Glomerular visceral epithelial cell (primary cell): ENCODE results near the gene GSTP1.
"Not testable (repeated sequence)": the region's sequence is repeated elsewhere in the genome, so short reads cannot be mapped to it uniquely, and the experiment has no call there.

Source experiments
- DNase-seq: peaks from one replicate; pipeline ENCODE4 v3.0.0-alpha.2; 2016; ENCODE audit errors: extremely low spot score

The GSTP1 gene

GRCh38 chr11:67597458-67597857 lies 13.8 kb downstream of the GSTP1 start:
- not testable (repeated sequence) for DNase-seq

GRCh38 chr11:67597963-67598362 lies 14.4 kb downstream of the GSTP1 start:
- DNase-seq = not testable (repeated sequence)

GRCh38 chr11:67599149-67599548 lies 15.5 kb downstream of the GSTP1 start:
- DNase-seq = no peak

- DNase-seq = no peak
Measured at GRCh38 chr11:67600324-67601029, 16.9 kb downstream of the GSTP1 start.

GRCh38 chr11:67601098-67601497 lies 17.5 kb downstream of the GSTP1 start:
- no peak for DNase-seq

GRCh38 chr11:67604119-67604518 lies 20.5 kb downstream of the GSTP1 start:
- DNase-seq = not testable (repeated sequence)

GRCh38 chr11:67604815-67605214 lies 21.2 kb downstream of the GSTP1 start:
- DNase-seq = no peak

GRCh38 chr11:67605231-67606011 lies 21.8 kb downstream of the GSTP1 start:
- DNase-seq = no peak

GRCh38 chr11:67606093-67606491 lies 22.5 kb downstream of the GSTP1 start:
- no peak for DNase-seq

- DNase-seq = peak; percentile 90
Measured at GRCh38 chr11:67606492-67607295, 23.1 kb downstream of the GSTP1 start, which contains the start of gene NDUFV1. Gene NDUFV1 (plus strand): TSS chr11:67606936. CDS start chr11:67607005, 69 bp downstream.

GRCh38 chr11:67607507-67607906 lies 23.9 kb downstream of the GSTP1 start:
- DNase-seq = no peak

- DNase-seq = no peak
Measured at GRCh38 chr11:67608486-67608885, 24.9 kb downstream of the GSTP1 start.

- DNase-seq = no peak
Measured at GRCh38 chr11:67609316-67609715, 25.7 kb downstream of the GSTP1 start.

GRCh38 chr11:67610302-67610868 lies 26.8 kb downstream of the GSTP1 start:
- DNase-seq = no peak

- no peak for DNase-seq
Measured at GRCh38 chr11:67611165-67611564, 27.6 kb downstream of the GSTP1 start.

GRCh38 chr11:67611704-67612587 lies 28.3 kb downstream of the GSTP1 start:
- DNase-seq = no peak

- no peak for DNase-seq
Measured at GRCh38 chr11:67612751-67613150, 29.1 kb downstream of the GSTP1 start.

- no peak for DNase-seq
Measured at GRCh38 chr11:67613313-67613959, 29.8 kb downstream of the GSTP1 start.

GRCh38 chr11:67613960-67614715 lies 30.5 kb downstream of the GSTP1 start:
- peak; percentile 41 for DNase-seq
